ENCODE measurements around the gene SNED1. TPM values are rescaled to one million over a fixed set of nuclear protein-coding genes. Genes with fewer than 3 reads are reported as not detected.

Gene SNED1
- total RNA-seq, 1 donor from 2014 or later, result 148 TPM

DNA sequence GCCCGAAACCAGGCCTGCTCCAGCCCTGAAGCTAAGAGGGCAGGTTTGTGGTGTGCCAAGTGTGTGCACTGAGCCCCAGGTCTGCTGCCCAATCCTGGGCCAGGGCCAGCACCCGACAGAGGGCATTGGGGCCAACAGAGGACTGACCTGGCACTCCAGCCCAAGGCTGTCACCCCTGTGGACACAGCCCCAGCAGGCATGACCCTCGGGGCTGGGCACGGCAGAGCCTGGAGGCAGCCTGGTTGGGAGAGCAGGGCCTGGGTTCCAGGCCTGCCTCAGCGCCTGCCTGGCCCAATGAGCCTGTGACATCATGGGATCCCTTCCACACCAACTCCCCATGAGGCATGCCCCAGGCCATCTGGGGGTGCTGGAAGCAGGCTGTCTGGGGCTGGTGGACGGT, 10.8 kb upstream of the SNED1 start:
- ATAC-seq, result no peak
- intact Hi-C loops (cut with DNase I), result no loop called here
- DNase-seq (ENCODE audit: low spot score), result peak; percentile 57

GRCh38 chr2:240988146-240988545, 10.3 kb upstream of the SNED1 start:
- peak; percentile 50 for DNase-seq (ENCODE audit: low spot score)
- no peak for ATAC-seq
- intact Hi-C loops (cut with DNase I), result no loop called here

DNA sequence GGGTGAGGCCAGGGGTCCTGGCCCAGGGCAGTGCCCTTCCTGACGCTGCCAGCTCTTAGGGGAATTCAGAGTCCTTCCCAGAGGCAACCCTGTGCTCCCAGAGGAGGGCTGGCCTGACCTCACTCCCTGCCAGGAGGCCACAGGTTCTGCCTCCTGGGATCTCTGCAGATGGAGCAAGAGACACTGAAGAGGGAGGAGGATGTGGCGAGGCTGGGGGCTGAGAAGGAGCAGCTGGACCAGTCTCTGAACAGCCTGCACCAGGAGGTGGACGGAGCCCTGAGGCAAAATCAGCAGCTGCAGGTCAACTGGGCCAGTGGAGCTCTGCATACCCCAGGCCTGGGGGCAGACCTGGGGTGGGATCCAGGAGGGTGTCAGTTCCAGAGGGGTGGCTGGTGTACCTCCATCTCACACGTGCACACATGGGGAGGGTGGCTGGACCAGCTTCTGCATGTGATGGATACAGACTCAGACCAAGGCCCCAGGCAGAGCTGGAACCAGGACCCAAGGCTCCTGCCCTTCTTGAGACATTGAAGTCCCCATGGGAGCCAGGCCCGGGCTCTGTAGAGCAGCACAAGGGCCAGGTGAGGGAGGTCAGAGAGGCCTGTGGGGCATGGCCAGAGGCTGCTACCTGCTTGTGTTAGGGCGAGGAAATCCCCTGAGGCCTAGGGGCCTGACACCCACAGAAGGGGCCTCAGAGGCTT, 9.7 kb upstream of the SNED1 start:
- ATAC-seq (no peak), DNase-seq (ENCODE audit: low spot score) (peak; percentile 53)
- intact Hi-C loops (cut with DNase I), result no loop called here

- ATAC-seq, result no peak
- peak; percentile 71 for DNase-seq (ENCODE audit: low spot score)
- intact Hi-C loops (cut with DNase I), result loop anchor here (10.0 kb wide), 1 partner anchor 75 kb away; no protein-coding TSS in a partner anchor
Observed at GRCh38 chr2:240989451-240990265, 8.8 kb upstream of the SNED1 start.

GRCh38 chr2:240990266-240990529, 8.2 kb upstream of the SNED1 start:
- ATAC-seq (no peak), DNase-seq (ENCODE audit: low spot score) (peak; percentile 39)
- intact Hi-C loops (cut with DNase I), result loop anchor here (10.0 kb wide), 1 partner anchor 75 kb away; no protein-coding TSS in a partner anchor

- ATAC-seq, result no peak
- peak; percentile 56 for DNase-seq (ENCODE audit: low spot score)
- intact Hi-C loops (cut with DNase I), result loop anchor here (10.0 kb wide), 1 partner anchor 76 kb away; no protein-coding TSS in a partner anchor
Observed at GRCh38 chr2:240990726-240991377, 7.6 kb upstream of the SNED1 start.

DNA sequence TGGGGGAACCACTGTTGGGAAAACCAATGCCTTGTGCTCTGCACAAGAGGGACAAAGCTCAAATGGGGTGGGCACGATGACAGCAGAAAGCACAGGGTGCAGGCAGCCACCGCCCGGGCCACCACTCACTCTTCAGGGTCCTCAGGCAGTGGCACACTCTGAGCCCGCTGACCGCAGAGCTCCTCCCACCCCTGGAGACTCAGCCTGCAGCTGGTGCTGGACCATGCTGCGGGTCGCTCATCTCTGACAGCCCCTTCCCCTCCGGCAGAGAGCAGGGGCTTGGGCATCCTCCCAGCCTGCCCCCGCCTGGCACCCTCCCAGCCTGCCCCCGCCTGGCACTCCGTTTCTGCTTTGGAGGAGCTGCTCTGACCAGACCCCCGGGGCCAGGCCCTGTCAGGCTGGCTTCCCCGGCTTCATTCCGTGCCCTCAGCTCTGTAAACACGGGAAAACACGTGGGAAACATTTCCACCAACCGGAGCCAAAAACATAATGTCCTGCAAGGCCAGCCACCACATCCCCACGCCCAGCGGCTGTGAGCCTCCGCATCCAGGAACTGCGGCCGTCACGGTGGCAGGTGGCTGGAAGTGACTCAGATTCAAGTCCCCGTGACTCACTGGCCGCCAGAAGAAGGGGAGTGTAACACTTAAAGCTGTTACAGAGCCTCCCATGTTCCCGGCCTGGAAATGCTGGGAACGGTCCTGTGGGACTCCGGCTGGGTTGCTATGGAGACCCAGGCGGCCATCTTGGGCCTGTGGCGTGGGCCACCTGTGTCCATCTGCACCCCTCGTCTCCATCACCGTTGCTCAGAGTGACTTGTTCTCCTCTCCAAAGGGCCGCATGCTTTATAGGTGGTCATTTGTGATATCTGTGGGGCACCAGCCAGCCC, 6.8 kb upstream of the SNED1 start:
- ATAC-seq (peak; percentile 76), DNase-seq (ENCODE audit: low spot score) (peak; percentile 86)
- intact Hi-C loops (cut with DNase I), result loop anchor here (10.0 kb wide), 1 partner anchor 77 kb away; no protein-coding TSS in a partner anchor

DNA sequence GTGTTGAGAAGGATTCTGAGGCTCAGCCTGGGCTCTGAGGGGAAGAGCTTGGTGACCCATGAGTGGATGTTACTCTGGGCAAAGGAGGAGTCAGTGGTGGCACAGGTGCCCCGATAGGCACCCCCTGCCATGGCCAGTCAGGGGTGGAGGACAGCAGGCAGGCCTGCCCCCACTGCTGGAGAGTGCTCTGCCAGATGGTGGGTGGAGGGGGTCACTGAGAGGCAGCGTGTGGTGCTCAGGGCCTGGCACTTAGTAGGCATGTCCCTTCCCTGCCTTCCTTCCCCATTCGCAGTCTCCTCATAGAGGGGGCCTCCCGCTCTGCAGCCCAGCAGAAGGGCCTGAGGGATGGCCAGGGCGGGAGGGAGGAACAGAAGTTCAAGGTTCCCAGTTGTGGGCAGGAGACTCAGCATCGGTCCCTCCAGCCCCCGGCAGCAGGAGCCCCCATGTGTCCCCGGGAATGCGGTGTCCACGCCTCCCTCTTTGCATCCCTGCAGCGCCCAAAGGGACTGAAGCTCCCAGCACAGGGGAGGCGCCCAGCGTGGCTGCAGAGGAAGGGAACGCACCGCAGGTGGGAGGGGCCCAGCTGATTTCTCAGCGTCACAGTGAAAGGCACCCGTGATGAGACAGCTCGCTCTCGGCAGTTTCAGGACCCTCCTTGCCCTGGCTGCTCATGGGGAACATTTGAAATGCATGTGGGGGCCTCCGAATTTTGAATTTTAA, 5.7 kb upstream of the SNED1 start:
- intact Hi-C loops (cut with DNase I), result loop anchor here (10.0 kb wide), 1 partner anchor 78 kb away; no protein-coding TSS in a partner anchor
- peak; percentile 9 for ATAC-seq
- peak; percentile 63 for DNase-seq (ENCODE audit: low spot score)

GRCh38 chr2:240993446-240994170, 4.8 kb upstream of the SNED1 start:
- ATAC-seq (no peak), DNase-seq (ENCODE audit: low spot score) (peak; percentile 59)
- intact Hi-C loops (cut with DNase I), result loop anchor here (10.0 kb wide), 1 partner anchor 79 kb away; no protein-coding TSS in a partner anchor

DNA sequence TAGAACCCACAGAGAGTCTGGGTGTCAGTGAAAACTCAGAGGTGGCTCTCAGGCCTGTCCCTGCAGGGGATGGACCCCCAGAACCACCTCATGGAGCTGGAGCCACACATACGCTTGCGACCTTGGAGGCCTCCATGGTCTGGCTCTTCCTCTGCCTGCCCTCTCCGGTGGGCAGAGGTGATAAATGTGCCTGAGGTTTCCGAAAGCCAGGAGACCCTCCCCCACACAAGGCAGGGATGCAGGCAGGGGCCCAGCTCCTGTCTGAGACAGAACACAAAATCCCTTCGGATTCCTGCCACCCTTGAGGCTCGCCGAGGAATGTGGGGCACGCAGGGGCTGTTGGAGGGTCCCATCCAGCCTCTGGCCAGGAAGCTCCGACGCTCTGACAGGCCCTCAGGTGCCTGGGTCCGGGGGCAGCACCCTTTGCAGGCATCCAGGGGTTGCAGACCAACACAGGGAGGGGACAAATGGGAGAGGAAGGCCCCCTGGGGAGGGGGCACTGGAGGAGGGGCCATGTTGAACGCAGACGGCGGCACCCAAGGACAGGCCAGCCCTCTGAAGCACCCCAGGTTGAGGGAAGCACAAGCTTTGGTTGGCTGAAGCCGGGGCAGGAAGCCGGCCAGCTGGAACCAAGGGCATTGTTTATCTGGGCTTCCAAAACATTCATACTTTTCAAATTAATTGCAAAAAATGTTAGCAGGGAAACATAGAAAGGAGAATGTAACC, 4.1 kb upstream of the SNED1 start:
- no peak for ATAC-seq
- peak; percentile 60 for DNase-seq (ENCODE audit: low spot score)
- intact Hi-C loops (cut with DNase I), result loop anchor here (10.0 kb wide), 1 partner anchor 80 kb away; no protein-coding TSS in a partner anchor

GRCh38 chr2:240995041-240996021, 3.1 kb upstream of the SNED1 start:
- ATAC-seq (no peak), DNase-seq (ENCODE audit: low spot score) (peak; percentile 63)
- intact Hi-C loops (cut with DNase I), result loop anchor here (10.0 kb wide), 1 partner anchor 81 kb away; no protein-coding TSS in a partner anchor

DNA sequence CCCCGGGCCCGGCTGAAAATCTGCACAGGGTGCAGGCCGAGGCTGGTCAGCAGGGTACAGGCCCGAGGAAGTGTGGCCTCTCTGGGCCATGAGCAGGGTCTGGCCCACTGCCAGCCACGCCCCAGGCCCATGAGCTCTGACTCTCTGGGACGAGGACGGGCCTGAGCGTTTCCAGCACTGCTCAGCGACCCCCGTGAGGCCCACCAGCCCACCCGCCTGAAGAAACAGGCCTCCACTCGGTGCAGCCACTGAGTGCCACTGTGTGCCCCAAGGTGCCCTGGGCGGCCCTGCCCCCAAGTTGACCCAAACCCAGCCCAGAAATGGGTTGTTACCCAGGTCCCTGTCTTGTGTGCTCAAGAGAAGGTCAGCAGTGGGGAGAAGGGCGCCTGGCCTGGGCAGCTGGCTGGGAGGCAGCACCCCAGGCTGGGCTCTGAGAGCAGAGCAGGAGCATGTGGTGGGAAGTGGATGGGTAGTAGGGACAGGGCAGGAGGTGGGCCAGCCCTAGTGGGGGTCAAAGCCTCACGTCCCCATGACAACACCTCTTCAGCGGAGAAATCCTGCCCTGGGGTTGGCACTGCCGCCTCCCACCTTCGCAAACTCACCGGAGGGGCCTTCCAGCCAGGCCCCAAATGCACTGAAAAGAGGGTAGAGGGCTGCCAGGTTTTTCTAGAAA, 2.1 kb upstream of the SNED1 start:
- ATAC-seq (no peak), DNase-seq (ENCODE audit: low spot score) (peak; percentile 63)
- intact Hi-C loops (cut with DNase I), result loop anchor here (10.0 kb wide), 1 partner anchor 81 kb away; no protein-coding TSS in a partner anchor

- no peak for ATAC-seq
- intact Hi-C loops (cut with DNase I), result loop anchor here (10.0 kb wide), 1 partner anchor 82 kb away; no protein-coding TSS in a partner anchor
- no peak for DNase-seq (ENCODE audit: low spot score)
Observed at GRCh38 chr2:240996834-240997140, 1.6 kb upstream of the SNED1 start.

DNA sequence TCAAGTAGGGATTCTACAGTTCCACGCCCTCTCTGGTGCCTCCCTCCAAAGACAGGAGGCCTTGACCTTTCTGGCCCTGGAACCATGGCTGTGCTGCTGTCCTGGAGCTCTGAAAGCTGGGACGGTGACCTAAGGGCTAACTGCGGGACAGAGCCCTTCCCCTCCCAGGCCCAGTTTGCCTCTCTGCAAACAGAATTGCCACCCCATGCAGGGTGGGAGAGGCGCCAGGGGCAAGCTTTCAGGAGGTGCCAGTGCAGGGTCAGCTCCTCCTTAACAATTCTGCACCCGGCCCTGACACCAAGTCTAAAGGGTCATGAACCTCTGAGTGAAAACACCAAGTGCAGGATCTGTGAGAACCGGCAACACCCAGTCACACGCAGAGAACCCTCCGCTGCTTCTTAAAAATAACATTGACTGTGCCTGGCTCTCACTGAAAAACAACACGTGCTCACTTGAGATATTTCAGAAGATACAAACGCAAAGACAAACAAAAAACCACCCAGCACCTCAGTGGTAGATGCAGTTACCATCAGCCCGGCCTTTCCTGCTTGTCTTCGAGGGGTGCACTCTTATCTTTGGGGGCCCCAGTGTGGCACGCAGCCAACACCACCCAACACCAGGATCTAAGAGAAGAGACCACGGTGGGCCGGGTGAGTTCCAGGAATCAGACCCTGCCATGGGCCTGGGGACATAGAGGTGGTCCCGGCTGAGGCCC, 1.1 kb upstream of the SNED1 start:
- ATAC-seq (peak; percentile 73), DNase-seq (ENCODE audit: low spot score) (peak; percentile 69)
- intact Hi-C loops (cut with DNase I), result loop anchor here (10.0 kb wide), 1 partner anchor 82 kb away; no protein-coding TSS in a partner anchor

DNA sequence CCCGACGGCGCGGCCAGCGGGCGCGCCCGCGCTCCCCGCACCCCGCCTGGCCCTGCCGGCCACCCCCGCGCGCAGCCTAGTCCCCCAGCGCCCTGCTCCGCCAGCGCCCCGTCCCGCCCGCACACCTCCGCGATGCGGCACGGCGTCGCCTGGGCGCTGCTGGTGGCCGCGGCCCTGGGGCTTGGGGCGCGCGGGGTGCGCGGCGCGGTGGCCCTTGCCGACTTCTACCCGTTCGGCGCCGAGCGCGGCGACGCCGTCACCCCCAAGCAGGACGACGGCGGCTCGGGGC, 232 bp downstream of the SNED1 start:
- intact Hi-C loops (cut with DNase I), result loop anchor here (10.0 kb wide), 1 partner anchor 84 kb away; no protein-coding TSS in a partner anchor
- ATAC-seq (no peak), DNase-seq (ENCODE audit: low spot score) (no peak)
